NCI-H526 (cell line): ENCODE data around the gene TRABD2B.

Source experiments
- DNase-seq, 2 experiments: peaks; one replicate each; lab custom pipeline; 2025; lab: John Stamatoyannopoulos, UW

Gene TRABD2B

DNA sequence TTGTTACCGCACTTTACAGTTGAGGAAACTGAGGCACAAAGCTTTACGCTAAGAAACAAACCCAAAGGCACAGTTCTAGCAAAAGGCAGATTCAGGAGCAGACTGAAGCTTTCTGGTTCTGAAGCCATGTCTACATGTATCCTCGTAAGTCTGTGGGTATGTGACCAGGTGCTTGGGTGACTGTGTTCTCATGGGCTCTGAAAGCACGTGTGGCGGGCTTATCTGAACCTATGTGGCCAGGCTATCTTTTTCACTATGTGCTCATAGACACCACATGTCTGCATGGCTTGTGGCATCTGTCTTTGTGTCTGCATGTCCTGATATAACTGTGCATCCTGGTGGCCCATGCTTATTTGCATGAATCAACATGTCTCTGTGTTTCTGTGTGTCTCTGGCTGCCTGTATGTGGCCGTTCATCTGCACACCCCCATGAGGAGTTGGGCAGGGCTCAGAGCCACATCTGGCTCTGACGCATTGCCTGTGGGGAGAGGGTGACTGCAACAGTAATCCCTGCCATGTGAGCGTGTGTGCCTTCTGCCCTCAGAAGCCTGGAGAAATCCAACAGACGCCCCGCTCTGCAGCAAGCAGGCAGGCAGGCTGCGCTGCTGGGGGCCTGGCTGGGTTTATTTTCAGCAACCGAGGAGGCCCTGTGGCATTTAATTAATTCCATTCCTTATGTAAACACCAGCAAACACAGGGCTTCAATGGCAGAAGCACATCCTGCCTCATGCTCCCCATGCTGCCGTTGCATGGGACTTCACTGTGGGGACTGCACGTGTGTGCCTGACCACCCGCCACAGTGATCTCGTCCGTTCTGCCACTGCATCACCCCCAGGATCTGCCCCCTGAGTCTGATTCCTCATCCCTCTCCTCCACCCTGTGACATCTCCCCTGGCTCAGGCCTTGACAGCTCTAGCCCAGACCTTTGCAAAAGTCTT, 115.4 kb downstream of the TRABD2B start:
- peak; percentile 88 to 91 for DNase-seq

DNA sequence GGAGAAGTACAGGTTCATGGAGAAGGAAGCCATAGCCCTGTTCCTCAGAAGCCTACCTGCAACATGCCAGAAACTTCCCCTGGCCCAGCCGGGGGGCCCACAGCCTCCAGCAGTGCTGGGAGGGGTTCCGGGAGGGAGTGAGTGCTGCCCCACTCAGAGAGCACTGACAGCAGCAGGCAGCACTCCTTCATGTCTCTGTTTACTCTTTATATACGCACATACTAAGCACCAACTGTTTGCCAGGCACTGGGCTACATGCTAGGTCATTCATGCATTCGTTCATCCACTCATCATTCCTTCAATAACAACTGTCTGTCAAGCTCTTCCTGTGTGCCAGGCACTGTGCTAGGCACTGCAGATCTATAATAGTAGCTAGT, 120.6 kb downstream of the TRABD2B start:
- no peak for DNase-seq

DNA sequence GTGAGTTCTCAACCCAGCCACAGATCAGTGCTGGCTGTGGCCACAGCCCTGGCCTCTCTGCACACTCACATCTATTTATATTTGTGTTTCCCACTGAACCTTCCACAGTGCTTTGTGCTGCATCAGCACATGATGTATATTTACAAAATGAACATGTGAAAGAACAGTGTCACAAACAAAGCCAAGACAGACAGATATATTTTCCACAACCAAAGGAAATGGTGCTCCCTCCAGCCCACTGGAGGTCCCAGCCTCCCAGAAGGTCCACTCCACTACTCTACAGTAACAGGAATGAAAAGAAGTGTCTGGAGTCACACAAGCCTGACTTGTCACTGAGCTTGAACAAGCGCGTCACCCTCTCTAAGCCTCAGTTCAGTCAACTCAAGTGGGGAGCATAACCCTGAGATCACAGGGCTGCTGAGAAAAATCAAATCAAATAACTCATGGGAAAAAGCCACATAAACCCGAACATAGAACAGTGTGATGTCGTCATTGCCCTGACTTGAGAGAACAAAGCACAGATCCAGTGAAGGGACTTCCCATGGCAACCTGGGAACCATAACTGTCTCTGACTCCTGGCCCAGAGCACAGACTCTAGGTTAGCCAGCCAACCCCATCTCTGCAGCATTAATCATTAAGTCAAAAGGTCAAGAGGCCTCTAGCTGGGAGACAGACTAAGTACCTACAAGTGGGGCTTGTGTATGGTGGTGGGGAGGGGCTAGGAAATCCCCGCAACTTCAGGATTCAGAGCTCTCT, 121.2 kb downstream of the TRABD2B start:
- DNase-seq: no peak

DNA sequence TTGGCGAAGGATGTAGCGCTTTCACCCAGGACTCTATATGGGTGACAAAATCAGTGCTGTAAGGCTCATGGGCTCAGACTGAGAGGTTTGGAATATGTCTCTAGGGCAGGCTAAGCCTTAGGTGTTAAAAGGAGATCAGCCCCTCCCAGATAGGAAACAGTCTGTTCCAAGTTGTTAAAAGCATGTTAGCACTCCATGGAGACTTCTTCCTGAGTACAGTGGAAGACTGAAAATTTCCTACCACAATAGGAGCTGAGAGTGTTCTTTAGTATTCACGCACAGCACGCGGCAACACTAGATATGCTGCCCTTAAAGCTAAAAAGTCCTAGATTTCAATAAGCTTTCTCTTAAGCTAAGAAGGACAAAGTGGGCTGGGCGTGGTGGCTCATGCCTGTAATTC, 122.1 kb downstream of the TRABD2B start:
- DNase-seq: no peak

DNA sequence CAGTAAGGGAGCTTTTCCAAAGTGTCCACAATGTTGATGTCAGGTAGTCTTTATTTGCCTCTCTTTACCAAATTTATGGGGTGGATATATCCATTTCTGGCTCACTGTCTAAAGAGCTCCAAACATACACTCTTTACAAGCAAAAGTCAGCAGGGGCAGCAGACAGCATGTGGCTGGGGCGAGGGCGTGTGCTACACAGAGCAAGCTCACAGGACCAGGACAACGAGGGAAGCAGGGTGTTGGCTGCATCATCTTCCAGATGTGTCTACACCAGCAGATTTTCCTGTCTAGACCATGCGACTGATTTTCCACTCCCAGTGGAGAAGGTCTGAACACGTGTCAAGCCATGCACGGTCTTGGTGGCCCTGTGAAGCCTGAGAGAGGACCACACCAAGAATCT, 123.8 kb downstream of the TRABD2B start:
- DNase-seq: no peak

DNA sequence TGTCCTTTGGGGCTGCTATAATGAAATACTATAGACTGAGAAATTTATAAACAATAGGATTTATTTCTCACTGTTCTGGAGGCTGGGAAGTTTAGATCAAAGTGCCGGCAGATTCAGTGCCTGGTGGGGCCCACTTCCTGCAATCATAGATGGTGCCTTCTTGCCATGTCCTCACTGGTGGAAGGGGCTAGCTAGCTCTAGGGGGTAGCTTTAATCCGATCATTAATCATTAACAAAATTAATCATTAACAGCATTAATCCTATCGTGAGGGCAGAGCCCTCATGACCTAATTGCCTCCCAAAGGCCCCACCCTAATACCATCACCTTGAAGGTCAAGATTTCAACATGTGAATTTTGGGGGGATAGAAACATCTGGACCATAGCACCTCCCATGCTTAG, 124.3 kb downstream of the TRABD2B start:
- no peak for DNase-seq

DNA sequence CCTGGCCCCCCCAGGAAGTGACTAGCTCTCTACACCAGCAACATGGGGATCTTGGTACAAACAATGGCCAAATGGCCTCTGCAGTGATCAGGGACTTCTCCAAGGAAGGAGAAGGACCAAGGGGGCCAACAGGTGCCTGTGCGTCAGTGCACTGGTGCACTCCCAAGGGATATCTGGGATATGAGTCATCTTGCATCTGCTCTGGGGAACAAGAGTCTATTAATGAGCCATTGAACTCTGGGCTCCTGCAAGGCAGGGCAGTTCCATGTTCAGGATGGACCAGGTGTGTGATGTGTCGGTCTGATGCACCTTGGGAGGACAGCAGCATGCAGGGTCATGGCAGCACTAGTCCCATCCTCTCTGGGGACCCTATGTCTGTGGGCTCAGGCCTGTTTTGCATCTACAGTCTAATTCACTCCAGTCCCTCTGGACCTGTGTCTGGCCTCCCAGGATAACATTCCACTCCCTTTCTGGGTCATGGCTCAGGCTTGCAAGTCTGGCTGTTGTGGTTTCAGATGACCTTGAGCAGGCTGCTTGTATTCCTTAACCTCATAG, 125.3 kb downstream of the TRABD2B start:
- DNase-seq: peak in 1 of 2 experiments; percentile 40

DNA sequence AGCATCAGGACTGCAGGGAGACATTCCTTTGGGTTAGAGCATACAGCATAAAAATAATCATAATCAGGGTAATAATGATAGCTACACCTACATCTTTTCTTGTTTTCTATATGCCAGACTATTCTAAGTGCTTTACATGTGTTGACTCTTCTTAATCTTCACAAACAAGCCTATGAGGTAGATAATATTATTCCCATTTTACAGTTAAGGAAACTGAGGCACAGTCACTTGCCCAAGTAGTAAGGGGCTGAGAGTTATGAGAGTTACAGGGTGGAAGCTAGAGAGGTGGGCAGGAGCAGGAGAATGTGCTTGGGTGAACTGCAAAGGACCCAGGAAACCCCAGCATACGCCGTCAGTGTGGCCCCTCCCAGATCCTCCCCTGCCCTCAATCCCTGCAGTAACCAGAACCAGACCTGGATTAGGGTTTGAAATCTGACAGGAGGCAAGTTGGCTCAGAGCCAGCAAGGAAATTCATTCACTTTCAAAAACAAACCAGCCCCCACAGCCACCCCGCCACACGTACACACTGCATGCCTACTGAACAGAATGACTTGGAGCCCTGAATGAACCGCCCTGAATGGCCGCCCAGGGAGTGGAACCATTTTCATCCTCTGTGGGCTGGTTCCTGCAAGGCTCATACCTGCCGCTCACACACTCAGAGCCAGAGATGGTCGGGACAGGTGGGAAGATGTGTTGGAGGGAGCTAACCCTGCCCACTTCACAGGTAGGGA, 126.1 kb downstream of the TRABD2B start:
- no peak for DNase-seq

DNA sequence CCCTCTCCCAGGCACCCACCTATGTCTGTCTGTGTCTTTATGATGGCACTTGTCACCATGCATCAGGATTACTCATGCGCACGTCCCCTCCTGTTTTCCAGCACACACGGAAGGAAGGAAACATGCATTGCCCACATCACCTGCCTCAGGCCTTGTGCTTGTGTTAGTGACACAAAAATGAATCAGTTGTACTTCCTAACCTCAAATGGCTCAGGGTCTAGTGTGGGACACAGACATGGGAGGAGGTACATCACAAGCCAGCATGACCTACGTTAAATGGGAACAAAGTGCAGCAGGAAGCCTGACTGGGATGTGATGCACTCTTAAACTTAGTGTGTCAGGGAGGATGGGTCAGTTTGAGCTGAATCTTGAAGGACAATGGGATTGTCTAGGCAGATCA, 126.7 kb downstream of the TRABD2B start:
- DNase-seq: no peak

DNA sequence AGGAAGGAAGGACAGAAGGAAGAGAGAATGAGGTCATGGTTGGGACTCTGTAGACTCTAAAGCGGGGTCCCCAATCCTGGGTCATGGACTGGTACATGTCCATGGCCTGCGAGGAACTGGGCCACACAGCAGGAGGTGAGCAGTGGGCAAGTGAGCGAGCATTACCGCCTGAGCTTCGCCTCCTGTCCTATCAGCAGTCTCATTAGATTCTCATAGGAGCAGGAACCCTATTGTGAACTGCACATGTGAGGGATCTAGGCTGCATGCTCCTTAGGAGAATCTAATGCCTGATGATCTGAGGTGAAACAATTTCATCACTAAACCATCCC, 128.9 kb downstream of the TRABD2B start:
- DNase-seq: no peak

DNA sequence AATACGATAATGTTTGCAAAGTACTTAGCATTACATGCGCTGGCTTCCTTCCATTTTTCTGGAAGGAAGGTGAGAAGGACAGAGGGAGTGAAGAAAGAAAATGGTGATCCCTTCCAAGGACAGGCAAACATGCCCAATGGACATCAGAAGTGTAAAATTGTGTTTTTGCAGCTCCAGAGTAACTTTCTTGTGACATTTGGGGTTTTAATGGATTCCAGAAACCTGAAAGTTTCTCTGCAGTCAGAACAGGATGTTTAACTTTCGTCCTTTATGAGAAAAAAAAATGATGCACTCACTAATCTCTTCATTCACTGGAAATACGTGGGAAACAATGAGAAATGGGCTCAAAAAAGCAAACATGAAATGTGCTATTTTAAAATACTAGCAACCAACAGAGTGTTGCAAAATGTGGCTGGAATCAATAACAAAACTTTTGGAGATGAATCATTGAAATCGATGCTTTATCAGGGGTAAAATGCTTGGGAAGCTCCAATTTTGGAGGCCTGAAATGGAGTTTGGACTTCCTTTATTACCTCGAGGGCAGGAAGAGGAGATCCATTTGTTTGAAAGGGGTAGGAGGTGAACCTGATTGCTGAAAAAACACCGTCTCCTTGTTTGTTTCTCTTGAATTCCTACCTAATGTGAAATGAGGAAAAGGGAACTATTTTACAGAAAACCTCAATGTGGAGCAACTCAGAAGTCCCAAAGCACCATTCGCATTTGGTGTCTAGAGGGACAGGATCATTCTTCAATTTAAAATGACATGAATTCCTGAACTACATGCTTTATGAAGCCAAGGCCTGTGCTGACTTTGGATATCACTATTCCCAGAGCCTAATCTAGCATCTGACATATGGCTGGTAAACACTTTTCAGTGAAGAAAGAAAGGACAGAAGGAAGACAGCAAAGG, 129.5 kb downstream of the TRABD2B start:
- DNase-seq: no peak

DNA sequence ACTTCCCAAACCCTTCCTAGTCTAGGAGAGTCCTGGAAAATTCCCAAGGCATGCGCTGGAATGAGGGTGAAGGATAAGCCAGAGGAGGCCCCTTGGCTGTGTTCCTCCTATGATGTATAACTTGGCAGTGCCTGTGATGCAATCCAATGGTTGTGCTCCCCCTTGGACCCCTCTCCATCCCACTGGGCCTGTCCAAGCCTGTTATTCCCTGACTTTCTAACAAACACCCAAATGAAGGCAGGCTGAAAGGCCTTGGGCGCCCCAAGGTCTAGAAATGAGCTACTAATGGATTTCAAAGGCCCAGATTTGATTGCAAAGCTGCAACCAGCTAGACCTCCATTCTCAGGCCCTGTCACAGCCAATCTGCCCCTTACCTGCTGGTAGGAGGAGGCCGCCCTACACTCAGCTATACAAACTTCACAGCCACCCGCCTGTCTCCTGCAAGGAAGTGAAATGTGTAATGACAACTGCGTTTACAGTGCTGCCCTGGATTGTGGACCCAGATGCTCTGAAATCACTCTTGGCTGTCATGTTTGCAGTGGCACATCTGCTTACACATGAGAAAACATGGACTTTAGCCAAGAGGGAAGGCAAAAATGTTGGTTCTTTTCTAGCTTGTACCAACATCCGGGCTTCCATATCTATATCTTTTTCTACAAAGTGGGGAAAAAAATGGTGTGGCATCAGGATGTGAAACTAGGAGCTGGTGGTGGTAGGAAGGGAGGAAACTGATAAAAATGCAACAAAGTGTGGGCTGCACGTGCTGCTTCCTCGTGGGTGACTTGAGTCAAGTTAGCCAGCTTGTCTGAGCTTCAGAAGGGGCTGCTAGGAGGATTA, 130.4 kb downstream of the TRABD2B start:
- no peak for DNase-seq

DNA sequence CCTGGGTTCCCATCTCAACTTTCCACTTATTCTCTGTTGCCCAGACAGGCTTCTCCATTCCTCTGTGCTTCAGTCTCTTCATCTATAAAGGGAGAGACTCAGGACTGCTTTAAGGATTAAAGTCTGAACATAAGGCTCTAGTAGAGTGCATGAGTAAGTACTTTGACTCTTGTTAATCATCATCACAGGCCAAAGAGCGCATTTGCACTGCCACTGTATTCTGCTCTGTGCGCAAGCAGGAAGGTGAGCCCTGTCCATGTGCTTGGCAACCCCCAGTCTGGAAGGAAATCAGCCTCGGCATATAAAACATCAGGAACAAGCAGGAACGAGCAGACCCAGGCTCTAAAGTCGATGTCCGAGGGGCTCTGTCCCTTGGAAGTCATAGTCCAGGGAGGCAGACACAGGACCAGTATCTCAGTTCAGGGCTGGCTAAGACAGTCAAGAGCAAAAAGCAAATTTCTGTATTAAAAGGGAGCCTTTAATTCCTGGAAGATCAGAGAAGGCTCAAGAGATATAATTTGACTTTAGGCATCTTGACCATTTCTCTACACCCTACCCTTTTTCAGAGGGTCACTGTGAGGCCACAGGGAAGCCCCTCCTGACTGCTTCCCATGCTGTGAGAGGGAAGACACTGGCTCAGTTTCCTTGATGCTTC, 131.2 kb downstream of the TRABD2B start:
- no peak for DNase-seq

DNA sequence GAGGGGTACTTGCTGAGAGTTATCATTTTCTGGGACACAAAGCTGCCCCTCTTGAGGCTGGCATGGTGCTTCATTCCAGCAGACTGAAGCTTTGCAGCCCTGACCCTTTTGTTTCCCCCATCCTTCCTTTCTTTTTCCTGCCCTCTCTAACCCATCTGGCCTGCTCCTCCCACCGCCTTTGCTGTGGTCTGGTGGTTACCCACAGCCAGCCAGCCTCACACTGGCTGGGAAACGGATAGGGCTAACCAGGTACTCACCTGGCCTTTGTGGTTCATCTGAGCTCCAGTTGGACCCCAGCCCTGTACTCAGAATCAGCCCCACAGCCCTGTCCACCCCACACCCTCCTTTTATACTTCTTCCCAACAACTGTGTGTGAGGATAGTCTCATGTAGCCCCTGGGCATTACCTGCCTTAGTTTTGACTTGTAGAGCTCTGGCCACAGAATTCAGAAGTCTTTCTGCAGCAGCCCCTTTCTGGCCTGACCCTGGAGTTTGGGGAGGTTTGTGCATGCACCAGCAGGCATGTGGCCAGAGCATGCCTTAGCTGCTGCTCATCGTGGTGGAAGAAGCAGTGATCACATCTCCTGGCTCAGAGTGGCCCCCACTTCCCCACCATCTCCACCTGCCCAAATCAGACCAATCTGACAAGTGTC, 138.0 kb downstream of the TRABD2B start:
- DNase-seq: no peak

DNA sequence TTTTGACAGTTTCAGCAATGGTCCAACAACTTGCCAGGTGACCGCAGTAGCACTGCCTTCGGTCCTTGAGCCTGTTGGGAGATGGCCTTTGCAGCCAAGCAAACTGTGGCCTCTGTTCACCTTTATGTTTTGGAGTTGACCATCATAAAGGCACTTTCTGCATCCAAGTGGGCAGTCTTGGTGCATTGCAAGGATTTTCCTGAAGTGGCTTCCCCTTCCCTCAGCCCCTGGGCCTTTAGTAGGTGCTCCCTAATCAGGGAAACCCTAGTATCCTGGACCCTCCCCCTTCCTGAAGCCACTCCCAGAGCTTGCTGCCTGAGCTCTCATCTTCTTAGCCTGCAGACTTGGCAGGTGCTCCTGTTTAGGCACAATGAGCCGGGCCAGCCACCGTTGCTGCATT, 140.2 kb downstream of the TRABD2B start:
- DNase-seq: peak in 1 of 2 experiments; percentile 28

DNA sequence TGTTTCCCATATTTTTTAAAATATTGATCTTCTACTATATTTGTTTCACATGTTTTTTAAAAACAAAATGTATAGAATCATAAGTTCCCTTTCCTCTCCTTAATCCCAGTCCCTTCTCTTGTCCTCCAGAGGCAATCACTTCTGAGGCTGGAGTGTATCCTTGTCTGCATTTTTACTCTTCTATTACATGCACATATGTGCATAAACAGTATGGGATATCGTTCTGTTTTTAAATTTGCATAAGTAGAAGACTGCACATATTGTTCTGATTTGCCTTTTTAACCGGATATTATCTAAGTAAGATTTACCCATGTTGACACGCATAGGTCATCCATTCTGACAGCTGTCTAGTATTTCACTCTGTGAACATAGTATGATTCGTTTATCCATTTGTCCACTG, 142.0 kb downstream of the TRABD2B start:
- DNase-seq: peak; percentile 69 to 77

DNA sequence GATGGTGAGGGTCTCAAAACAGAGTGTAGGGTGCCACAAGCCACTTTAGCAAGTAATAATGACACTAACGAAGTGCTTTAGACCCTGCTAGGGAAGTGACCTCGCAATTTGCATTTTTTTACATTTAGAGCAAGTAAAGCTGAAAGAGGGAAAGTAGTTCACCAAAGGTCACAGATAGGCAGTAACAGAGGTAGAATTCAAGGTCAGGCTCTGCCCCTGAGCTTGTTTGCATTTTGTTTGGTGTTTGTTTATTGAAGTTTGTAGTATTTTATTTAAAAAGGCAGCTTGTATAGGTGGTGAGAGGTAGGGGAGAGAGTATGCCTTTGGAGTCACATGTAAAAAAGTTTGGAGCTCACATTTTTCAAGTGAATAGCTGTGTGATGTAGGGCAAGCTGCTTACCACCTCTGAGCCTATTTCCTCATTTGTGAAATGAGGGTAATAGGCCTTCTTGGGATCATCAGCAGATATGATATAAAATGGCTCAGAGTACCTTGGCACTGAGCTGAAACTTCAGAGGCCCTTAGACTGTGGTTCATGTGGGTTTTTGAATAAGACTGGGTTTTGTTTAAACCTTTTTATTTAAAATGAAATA, 142.5 kb downstream of the TRABD2B start:
- peak in 1 of 2 experiments; percentile 22 for DNase-seq

DNA sequence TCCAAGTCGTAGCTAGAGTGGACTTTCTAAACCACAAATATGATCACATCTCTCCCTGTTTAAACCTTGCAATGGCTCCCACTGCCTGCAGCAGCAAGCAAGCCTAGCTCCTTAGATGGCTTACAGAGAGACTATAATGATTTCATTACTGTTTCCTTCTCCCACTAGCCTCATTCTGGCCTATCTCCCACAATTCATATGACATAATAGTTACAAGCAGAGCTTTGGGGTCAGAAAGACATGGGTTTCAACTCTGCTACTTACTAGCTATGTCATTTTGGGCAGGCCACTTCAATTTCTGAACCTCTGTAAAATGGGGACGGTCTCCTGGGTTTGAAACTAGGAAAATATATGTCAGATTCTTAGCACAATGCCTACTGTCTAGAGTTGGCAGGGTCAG, 143.3 kb downstream of the TRABD2B start:
- DNase-seq: no peak

DNA sequence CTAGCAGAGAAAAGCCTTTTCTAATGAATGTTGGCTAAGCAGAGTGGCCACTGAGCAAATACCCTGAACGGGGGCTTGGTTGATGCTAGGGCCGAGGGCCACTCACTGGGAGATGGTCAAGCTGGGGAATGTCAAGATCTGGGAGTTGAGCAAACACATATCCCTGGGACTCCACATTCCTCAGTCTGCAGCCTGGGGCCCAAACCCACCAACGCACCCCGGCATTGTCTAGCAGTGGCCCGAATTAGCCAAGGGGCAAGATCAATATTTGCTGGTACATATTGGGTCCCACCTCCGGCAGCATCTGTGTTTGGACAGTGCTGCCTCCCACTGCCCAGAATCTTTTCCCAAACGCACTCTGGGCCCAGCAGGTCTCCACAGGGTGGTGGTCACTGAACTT, 144.1 kb downstream of the TRABD2B start:
- no peak for DNase-seq
